ENCODE results near the gene PCDHGB3.
"Not testable (repeated sequence)": the region's sequence is repeated elsewhere in the genome, so short reads cannot be mapped to it uniquely, and the experiment has no call there.

The PCDHGB3 gene

DNA sequence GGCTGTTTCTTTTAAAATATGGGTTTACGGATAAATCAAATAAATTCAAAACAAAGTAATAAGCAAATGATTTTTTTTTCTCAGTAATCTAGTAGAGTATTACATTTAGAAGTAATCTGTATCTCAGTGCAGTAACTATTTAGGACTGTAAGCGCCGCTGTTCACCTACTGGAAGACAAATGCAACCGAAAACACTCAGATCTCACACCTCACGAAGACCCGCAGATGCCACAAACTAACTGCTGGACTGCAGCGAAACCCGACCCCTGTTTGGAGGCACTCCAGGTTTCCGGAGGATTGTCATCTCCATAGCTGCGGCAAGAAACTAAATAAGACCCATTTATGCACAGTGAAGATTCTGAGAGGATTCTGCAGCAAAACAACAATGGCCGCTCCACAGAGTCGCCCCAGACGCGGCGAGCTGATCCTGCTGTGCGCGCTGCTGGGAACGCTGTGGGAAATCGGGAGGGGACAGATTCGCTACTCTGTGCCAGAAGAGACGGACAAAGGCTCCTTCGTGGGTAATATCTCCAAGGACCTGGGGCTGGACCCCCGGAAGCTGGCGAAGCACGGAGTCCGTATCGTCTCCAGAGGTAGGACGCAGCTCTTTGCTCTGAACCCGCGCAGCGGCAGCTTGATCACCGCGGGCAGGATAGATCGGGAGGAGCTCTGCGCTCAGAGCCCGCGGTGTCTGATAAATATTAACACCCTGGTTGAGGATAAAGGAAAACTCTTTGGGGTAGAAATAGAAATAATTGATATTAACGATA lies 22.6 kb downstream of the PCDHGB3 start, which contains the start of gene PCDHGA8:
PCDHGA8 (plus strand) TSS at position 205 of the 770 bp plus-strand sequence; CDS start at position 386, 181 bp downstream.
- DNase-seq (ENCODE audit: low read depth): no peak

GRCh38 chr5:141393267-141393666 lies 23.2 kb downstream of the PCDHGB3 start:
- DNase-seq (ENCODE audit: low read depth): no peak

- not testable (repeated sequence) for DNase-seq (ENCODE audit: low read depth)
These were observed 24.6 kb downstream of the PCDHGB3 start for GRCh38 chr5:141394401-141395187.

DNA sequence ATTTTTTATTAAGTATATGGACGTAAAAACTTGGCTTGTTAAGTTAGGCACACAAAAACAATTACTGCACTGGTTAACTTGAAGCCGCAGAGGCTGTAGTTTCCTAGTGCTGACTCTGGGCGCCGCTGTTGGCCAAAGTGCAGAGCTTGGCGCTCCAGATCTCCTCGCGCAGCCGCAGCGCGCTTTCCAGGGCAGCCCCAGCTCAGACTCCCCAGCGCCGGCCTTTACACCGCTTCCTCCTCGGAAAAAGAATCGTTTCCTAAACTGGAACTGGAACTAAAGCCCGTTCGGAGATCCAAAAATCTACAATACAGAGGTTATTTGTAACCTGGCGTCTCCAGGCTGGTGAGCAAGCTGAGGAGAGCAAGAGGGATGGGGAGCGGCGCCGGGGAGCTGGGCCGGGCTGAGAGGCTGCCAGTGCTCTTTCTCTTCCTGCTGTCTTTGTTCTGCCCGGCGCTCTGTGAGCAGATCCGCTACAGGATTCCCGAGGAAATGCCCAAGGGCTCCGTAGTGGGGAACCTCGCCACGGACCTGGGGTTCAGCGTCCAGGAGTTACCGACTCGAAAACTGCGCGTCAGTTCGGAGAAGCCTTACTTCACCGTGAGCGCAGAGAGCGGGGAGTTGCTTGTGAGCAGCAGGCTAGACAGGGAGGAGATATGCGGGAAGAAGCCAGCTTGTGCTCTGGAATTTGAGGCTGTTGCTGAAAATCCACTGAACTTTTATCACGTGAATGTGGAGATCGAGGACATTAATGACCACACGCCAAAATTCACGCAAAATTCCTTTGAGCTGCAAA lies 27.9 kb downstream of the PCDHGB3 start, which contains the start of gene PCDHGB5:
PCDHGB5 (plus strand) TSS at position 192 of the 796 bp plus-strand sequence; CDS start at position 373, 181 bp downstream.
- not testable (repeated sequence) for DNase-seq (ENCODE audit: low read depth)

DNA sequence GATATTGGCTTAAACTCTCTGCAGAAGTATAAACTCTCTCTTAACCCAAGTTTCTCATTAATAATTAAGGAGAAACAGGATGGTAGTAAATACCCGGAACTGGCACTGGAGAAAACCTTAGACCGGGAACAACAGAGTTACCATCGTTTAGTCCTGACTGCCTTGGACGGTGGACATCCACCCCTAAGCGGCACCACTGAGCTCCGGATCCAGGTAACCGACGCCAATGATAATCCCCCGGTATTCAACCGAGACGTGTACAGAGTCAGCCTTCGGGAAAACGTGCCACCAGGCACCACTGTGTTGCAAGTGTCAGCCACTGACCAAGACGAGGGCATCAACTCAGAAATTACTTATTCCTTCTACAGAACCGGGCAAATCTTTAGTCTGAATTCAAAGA lies 28.6 kb downstream of the PCDHGB3 start:
- no peak for DNase-seq (ENCODE audit: low read depth)

DNA sequence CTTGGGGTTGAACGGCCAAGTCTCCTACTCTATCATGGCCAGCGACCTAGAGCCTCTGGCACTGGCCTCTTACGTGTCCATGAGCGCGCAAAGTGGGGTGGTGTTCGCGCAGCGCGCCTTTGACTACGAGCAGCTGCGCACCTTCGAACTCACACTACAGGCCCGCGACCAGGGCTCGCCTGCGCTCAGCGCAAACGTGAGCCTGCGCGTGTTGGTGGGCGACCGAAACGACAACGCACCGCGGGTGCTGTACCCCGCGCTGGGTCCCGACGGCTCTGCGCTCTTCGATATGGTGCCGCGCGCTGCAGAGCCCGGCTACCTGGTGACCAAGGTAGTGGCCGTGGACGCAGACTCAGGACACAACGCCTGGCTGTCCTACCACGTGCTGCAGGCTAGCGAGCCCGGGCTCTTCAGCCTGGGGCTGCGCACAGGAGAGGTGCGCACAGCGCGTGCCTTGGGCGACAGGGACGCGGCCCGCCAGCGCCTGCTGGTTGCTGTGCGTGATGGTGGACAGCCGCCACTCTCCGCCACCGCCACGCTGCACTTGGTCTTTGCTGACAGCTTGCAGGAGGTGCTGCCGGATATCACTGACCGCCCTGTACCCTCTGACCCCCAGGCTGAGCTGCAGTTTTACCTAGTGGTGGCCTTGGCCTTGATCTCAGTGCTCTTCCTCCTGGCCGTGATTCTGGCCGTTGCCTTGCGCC lies 29.7 kb downstream of the PCDHGB3 start:
- DNase-seq (ENCODE audit: low read depth): no peak

- DNase-seq (ENCODE audit: low read depth): no peak
These were observed 32.7 kb downstream of the PCDHGB3 start, which contains the start of gene PCDHGA9 for GRCh38 chr5:141402553-141403243. Gene PCDHGA9, plus strand, starts transcription at chr5:141402778. Its CDS starts 175 bp downstream, at chr5:141402953.

DNA sequence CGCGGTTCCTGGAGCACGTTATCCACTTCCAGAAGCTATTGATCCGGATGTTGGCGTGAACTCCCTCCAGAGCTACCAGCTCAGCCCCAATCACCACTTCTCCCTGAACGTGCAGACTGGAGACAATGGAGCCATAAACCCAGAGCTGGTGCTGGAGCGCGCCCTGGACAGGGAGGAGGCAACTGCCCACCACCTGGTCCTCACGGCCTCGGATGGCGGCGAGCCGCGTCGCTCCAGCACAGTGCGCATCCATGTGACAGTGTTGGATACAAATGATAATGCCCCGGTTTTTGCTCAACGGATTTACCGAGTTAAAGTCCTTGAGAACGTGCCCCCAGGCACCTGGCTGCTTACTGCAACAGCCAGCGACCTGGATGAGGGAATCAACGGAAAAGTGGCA lies 33.3 kb downstream of the PCDHGB3 start:
- DNase-seq (ENCODE audit: low read depth): no peak

DNA sequence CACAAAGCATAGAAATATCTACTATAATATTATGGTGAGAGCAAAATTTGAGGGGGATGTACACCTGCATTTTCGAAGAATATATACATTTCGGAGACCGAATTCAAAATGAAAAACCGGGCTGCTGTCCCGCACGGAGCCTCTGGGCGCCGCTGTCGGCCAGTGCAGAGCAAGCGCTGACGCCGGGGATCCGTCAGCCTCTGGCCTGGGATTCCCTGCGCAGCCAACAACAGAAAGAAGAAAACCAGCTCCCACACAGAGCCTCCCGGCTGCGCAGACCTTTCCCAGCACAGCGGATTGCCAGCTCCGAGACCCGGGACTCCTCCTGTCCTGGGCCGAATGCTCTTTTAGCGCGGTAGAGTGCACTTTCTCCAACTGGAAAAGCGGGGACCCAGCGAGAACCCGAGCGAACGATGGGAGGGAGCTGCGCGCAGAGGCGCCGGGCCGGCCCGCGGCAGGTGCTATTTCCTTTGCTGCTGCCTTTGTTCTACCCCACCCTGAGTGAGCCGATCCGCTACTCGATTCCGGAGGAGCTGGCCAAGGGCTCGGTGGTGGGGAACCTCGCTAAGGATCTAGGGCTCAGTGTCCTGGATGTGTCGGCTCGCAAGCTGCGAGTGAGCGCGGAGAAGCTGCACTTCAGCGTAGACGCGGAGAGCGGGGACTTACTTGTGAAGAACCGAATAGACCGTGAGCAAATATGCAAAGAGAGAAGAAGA lies 37.9 kb downstream of the PCDHGB3 start, which contains the start of gene PCDHGB6:
PCDHGB6 (plus strand) TSS at position 232 of the 716 bp plus-strand sequence; CDS start at position 414, 182 bp downstream.
- not testable (repeated sequence) for DNase-seq (ENCODE audit: low read depth)

DNA sequence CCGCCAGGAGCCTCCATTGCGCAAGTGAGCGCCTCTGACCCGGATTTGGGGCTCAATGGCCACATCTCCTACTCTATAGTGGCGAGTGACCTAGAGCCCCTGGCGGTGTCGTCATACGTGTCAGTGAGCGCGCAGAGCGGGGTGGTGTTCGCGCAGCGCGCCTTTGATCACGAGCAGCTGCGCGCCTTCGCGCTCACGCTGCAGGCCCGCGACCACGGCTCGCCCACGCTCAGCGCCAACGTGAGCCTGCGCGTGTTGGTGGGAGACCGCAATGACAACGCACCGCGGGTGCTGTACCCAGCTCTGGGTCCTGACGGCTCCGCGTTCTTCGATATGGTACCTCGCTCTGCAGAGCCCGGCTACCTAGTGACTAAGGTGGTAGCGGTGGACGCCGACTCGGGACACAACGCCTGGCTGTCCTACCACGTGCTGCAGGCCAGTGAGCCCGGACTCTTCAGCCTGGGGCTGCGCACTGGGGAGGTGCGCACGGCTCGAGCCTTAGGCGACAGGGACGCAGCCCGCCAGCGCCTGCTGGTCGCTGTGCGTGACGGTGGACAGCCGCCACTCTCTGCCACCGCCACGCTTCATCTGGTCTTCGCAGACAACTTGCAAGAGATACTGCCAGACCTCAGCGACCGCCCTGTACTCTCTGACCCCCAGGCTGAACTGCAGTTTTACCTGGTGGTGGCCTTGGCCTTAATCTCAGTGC lies 39.7 kb downstream of the PCDHGB3 start:
- DNase-seq (ENCODE audit: low read depth): no peak

GRCh38 chr5:141411575-141411974 lies 41.5 kb downstream of the PCDHGB3 start:
- no peak for DNase-seq (ENCODE audit: low read depth)

GRCh38 chr5:141412854-141413539 lies 43.0 kb downstream of the PCDHGB3 start, which contains the start of gene PCDHGA10:
Gene PCDHGA10, plus strand, starts transcription at chr5:141412987. Its CDS starts 189 bp downstream, at chr5:141413176.
- no peak for DNase-seq (ENCODE audit: low read depth)

DNA sequence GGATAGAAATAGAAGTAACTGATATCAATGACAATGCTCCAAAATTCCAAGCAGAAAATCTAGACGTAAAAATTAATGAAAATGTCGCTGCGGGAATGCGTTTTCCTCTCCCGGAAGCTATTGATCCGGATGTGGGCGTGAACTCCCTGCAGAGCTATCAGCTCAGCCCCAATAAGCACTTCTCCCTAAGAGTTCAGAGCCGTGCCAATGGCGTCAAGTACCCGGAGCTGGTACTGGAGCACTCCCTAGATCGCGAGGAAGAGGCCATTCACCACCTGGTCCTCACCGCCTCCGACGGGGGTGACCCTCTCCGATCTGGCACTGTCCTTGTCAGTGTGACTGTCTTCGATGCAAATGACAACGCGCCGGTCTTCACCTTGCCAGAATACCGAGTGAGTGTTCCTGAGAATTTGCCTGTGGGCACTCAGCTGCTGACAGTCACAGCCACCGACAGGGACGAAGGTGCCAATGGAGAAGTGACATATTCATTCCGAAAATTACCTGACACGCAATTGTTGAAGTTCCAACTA lies 43.6 kb downstream of the PCDHGB3 start:
- no peak for DNase-seq (ENCODE audit: low read depth)

DNA sequence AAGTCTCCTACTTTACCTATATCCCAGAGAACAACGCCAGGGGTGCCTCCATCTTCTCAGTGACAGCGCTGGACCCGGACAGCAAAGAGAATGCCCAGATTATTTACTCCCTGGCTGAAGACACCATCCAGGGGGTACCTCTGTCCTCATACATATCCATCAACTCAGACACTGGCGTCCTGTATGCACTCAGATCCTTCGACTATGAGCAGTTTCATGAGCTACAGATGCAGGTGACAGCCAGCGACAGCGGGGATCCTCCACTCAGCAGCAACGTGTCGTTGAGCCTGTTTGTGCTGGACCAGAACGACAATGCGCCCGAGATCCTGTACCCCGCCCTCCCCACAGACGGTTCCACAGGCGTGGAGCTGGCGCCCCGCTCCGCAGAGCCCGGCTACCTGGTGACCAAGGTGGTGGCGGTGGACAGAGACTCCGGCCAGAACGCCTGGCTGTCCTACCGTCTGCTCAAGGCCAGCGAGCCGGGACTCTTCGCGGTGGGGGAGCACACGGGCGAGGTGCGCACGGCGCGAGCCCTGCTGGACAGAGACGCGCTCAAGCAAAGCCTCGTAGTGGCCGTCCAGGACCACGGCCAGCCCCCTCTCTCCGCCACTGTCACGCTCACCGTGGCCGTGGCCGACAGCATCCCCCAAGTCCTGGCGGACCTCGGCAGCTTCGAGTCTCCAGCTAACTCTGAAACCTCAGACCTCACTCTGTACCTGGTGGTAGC lies 44.7 kb downstream of the PCDHGB3 start:
- DNase-seq (ENCODE audit: low read depth): not testable (repeated sequence)

DNA sequence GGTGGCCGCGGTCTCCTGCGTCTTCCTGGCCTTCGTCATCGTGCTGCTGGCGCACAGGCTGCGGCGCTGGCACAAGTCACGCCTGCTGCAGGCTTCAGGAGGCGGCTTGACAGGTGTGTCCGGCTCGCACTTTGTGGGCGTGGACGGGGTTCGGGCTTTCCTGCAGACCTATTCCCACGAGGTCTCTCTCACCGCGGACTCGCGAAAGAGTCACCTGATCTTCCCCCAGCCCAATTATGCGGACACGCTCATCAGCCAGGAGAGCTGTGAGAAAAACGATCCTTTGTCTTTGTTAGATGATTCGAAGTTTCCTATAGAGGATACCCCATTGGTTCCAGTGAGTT lies 45.2 kb downstream of the PCDHGB3 start:
- not testable (repeated sequence) for DNase-seq (ENCODE audit: low read depth)

GRCh38 chr5:141417494-141418172 lies 47.6 kb downstream of the PCDHGB3 start, which contains the start of gene PCDHGB7:
Gene PCDHGB7, plus strand, starts transcription at chr5:141417677. Its CDS starts 183 bp downstream, at chr5:141417860.
- DNase-seq (ENCODE audit: low read depth): not testable (repeated sequence)

All from activated gamma-delta T cell treated with anti-CD3 and anti-CD28 coated beads, Interleukin-2, amount 50 U/mL, for 16 hours (primary cell).